HG02623 (cell line): Measurements from ENCODE around the gene USP48.

ENCODE experiments used
- ATAC-seq: cut with Tn5 transposase; IDR thresholded peaks from one replicate; pipeline ENCODE4 v1.9.1; 2021; ENCODE audit warnings: moderate library complexity; ENCODE audit not compliant: unreplicated experiment

USP48 gene

DNA sequence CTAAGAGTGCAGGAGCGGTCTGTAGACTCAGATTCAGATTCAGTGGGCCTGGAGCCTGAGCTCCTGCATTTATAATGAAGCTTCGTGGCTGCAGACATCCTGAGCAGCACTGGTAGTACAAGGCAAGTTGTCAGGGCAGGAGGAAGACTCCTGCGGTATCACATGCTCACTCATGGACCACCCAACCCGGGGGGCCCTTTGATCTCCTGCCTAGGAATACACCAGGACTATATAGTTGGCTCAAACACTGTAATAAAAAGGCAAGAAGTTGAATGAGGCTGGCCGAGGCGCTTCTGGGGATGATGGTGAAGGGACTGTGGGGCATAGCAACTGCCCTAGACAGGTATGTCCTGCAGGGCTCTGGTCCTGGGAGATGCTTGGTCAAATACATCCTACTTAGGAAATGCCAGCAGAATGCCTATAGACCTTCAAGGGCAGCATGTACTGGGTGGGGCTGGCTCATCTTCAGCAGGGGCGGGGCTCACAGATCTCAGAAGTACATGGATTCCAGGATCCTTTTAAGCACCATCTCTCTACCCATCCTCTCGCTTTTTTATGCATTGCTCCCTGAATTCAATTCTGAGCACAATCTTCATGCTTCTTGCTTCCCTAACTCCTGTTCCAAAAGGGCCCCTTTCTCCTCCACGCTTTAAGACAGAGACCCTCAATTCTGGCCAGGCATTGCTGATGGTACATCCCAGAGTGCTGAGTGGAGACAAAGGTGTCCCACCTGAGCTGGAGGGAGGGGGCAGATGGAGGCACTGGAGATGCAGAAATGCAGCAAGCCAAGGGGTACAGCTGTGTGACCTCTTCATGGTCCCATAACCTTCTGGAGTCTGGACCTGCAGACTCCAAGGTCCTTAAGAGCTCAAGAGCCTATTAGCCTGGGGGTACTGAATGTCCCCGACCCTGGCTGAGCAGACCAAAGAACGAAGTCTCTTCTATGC lies 111.7 kb downstream of the USP48 start:
- no peak for ATAC-seq

DNA sequence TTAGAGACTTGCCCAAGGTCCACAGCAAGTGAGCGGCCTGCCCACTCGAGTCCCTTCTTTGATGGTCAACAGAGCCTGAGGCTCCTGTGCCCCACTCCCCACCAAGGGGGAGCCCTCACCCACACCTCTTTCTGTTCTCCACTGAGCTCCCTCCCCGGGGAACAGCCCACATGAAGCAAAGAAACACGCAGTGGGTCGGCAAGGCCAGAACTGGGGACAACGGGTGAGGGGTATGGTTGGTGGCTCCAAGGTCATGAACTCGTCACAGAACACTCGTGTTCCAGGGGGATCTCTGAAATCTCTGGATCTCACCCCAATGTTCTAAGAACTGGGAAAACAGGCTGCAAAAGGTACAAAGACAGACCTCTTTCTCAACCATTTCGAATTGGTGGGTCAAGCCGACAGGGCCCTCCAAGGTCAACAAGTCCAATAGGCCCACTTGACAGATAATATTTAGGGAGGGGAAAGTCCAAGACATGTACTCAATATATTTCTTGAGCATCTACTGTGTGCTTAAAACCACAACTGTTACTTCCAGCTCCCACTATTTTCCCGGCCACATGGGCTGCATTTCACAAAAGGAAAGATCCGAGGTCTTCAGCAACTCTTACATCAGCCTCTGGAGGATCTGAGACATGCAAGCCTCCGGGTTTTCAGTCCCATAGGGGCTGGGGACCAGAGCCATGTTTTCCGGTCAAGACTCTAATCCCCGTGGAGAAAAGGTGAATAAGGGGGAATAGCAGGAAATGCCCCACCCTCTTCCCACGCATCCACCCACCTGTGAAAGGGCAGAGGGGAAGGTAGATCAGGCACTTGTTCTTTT lies 112.7 kb downstream of the USP48 start:
- ATAC-seq = no peak

DNA sequence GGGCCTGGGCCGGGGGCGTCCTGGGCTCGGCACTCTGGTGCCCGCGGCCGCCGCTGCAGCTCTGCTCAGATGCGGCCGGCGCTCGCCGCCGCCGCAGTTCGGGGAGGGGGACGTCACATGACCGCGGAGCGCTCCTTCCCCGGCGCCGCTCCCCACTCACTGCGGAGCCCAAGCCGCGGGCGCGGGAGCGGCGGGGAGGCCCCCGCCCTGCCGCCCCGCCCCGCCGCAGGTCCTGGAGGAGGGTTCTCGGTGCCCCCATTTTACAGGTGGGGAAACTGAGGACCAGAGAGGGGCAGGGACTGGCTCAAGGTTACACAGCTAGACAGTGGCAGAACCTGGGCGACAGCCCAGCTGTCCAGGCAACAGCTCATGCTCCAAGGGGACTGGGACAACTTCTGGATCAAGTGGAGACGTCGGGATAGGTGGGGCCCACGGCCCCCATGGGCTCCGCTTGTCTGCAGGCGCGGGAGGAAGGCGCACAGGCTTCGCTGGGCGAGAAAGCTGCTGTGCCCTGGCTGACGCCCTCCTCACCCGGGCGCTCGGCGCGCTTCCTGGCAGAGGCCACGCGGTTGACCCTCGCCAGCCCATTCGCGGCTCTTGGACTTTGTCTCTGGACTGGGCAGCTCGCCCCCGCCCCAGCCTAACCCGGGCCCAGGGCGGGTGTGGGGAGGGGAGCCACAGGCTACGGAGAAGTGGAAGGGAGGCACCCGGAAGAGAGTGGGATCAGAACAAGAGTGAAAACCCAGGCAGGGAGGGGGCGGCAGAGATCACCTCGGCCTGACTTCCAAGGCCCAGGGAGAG lies 113.5 kb downstream of the USP48 start, which contains the start of gene RAP1GAP:
Gene RAP1GAP, minus strand, starts transcription at position 100 of the 801 bp plus-strand sequence. CDS start 49,325 bp downstream, outside the sequence.
- ATAC-seq = no peak

DNA sequence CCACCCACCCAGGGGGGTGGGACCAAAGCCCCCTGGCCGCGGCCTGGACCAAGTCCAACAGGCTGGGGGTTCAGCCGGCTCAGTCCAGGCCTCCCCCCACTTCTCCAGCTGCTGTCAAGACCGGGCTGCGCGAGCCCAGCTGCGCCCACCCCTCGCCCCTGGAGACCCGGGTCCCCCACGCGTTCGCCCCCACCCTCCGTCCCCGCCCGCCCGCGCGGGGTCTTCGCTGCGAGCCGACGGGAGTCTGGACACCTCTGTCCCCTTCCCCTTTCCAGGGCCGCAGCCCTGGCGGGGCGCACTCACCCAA lies 114.0 kb downstream of the USP48 start:
- ATAC-seq = no peak

DNA sequence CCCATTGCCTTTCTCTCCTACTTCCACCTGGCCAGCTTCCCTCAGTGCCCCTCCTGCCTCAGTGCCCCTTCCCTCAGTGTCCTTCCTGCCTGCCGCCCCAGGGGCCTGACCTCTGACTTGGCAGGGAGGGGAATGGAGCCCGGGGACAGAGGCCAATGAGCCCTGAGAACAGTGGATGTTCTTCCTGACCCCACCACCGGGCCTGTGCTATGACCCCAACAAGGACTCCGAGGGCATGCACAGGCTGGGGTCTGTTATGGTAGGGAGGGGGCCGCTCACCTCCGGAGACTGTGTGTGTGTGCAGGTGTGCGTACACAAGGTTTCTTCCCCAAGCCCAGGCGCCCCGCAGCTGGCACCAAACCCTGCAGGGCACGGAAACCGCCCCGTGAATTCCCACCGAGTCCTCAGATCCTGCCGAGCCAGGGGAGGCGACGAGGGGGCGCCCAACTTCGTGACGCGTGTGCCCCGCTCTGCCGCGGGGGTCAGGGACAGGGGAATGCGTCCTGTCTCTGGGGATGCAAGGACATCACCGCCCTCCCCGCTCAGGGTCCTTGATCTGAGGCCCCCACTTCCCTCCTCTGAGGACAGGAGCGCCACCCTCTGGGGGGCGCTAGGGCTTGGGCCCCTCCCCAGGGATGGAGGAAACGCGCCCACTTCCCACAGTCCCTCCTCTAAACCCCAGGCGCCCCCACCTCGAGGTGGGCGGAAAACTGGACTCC lies 114.6 kb downstream of the USP48 start:
- no peak for ATAC-seq

DNA sequence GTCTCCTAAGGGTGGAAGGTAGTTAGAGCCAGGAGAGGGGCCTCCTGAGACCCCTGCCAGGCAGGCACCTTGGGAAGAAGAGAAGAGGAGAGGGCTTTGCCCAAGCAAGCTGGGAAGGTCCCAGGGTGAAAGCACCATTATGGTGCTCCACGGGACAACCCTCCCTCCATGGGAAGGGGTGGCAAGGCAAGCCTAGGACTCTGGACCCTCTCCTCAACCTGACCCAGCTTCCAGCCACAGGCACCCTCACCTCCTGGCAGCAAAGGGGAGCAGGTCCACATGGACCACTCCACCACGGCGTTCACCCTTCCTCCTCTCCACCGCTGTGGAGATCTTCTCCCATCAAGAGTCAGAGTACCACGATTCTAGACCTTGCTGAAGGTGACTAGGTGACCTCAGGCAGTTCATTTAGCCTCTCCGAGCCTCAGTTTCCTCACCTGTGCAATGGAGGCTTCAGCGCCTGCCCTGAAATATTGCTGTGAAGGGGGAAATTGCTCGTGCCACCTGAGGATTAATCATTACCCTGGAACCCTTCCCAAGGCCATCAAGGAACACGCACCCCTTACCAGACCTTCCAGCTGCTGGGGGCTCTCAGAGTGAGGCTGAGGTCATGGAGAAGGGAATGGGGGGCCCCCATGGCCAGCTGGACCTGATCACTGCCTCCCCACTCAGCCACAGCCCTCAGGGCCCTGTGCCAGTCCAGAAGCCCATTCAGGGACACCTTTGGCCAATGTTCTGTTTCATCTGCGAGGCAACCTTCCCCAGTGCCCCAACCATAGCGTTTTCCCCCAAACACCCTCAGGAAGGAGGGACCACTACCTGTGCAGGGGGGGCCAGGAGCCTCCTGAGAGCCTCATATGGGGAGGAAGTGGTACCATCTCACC lies 115.4 kb downstream of the USP48 start:
- no peak for ATAC-seq

DNA sequence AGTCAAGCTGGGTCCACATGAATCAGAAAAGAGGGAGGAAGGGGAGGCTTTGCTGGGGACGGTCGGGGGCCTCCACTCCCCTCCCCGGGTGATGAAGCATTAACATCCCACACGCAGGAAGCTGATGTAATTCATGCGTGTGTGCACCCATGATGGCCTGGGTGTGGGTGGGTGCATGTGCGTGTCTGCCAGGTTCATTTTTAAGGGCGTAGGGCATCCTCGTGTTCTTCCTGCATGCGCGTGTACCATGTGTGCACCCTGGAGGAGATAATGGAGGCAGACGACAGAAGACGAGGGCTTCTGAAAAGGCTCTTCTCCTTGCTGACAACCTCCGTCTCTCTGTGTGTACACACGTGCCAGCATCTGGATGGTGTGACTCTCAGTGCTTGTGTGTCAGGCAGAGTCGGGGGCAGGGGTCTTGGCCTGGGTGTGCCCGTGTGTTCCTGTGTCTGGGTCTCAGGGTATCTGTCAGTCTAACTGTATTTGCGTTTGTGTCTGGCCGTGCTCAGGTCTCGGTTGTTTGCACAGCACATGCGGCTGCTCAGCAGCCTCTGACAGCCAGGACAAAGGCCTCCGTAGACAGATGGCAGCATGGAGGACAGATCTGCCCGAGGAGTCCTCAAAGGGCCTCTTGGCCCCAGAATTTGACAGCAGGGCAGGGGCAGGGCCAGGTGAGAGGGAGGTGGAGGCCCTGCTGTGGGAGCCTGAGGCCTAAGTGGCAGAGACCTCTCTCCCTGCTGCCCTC lies 116.2 kb downstream of the USP48 start:
- no peak for ATAC-seq

DNA sequence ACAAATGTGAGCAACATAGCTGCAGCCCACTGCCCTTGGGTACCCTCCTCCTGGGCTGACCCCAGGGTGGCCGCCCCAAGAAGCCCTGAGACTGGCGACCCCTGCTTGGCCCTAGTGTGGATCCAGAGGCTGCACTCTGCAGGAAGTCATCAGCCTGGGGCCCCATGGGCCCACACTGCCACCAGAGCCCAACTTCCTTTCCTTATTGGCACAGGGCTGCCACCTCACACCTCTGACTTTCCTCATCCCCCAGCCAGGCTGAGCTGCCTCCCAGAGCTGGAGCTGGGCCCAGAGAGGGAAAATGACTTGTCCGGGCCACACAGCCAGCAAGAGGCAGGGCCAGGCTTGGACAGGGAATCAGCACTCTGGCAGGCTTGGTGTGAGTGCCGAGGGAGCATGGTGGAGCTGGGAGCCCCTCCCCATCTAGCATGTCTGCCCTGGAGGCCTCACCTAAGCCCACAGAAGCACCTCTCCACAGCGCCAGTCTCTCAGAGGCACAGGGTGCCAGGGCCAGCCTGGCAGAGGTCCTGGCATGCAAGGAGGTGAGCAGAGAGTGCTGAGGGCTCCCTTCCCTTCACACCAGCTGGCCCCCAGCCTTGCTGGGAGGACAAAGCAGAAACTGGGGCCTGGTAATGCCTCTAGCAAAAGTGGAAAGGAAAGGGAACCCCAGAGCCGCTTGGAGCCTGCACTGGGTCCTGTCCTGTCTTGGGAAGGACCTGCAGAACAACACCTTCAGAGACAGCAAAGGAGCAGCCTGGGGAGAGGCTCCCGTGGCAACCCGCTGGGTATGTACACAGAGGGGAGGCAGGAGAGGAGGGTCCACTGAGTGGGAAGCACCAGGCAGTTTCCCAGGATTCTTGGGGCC lies 117.0 kb downstream of the USP48 start:
- no peak for ATAC-seq

DNA sequence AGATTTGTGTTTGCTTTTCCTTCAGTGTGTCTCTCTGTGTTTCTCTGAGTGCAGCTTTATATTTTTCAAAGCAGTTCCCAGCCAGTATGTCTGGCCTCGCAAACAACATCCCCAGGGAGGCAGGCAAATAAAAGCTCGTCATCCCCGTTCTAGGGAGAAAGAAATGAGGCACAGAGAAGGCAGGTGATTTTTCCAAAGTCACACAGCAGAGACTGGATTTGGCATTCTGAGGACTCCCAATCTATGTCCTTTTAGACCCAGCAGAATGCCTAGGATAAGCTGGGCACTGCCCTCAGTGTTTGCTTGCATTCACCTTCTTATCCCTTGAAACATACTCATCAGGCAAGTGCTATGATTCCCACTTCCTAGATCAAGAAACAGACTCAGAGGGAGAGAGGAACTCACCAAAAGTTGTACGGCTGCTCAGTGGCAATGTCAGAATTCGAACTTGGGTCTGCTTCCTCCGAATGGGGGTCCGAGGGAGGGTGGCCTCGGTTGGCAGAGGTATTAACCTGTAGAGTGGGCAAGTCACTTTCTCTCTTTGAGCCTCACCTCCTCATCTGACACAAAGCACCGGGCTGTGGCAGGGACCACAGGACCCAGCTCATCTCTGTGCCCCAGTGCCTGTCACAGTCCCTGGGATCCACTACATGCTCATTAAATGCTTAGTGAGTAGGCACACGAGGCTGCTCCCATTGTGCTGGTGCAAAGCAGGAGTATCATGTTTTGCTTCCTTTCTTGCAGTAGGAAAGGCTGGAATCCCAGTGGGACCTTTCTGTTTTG lies 118.0 kb downstream of the USP48 start:
- ATAC-seq = no peak

DNA sequence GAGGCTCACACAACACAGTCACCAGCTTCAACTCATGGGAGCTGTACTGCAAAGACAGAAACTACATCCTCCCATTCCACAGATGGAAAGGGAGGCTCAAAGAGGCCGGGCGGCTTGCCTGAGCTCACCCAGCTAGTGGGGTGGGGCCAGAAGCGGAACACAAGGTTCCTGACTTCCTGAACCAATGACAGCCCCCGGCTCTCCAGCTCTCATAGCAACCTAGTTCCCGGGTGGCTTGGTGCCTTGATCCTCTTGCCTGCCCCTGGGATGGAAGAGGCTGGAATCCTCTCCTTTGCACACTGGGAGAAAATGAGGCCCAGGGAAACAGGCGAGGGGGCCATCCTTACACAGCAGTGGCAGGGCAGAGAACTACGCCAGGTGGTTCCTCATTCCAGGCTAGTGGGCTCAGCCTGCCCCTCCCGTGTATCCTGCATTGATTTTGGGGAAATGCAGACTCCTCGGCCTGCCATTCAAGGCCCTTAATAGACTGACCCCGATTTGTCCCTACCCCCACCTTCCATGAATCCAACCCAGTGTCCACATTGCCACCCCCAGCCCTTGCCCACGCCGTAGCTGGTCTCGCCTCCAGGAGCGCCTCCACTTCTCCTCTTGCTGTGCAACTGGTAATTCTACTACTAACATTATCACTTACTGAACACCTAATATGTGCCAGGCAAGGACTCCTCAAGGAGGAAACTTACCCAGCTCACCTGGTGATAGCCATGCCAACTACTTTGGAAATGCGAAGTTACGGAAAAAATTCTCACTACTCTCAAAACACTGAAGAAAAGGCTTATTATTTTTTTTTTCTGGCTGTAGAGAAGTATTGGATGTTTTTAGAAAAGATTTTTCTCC lies 118.8 kb downstream of the USP48 start:
- ATAC-seq = no peak

DNA sequence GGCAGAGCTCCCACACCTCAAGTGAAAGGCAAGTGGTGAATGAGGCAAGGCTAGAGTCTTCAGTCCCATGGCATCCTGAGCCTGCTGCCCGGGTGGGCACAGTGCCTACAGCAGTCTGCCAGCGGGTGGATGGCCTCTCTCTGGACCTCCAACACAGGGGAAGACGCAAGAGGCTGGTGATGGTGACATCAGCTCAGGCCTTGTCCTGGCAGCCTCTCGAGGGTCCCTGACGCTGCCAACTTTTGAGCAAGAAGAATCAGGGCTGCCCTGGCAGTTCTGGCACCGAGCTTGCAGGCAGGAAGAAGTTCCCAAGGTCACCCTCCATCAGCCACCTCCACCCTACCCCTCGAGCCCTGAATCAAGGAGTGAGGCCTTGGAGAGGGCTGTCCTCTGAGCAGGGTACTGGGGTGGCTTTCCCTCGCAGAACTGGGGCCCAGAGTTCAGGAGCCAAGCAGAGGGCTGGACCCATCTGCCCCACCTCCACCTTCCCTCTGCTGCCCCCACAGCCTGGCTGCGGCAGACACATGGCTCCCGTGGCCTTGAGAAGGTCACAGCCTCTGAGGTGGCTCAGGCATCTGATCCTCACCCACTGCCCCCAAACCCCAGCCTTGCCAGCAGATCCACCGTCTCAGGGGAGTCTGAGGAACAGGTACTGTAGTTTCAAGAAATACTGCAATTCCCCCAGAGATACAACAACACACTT lies 119.5 kb downstream of the USP48 start:
- no peak for ATAC-seq

DNA sequence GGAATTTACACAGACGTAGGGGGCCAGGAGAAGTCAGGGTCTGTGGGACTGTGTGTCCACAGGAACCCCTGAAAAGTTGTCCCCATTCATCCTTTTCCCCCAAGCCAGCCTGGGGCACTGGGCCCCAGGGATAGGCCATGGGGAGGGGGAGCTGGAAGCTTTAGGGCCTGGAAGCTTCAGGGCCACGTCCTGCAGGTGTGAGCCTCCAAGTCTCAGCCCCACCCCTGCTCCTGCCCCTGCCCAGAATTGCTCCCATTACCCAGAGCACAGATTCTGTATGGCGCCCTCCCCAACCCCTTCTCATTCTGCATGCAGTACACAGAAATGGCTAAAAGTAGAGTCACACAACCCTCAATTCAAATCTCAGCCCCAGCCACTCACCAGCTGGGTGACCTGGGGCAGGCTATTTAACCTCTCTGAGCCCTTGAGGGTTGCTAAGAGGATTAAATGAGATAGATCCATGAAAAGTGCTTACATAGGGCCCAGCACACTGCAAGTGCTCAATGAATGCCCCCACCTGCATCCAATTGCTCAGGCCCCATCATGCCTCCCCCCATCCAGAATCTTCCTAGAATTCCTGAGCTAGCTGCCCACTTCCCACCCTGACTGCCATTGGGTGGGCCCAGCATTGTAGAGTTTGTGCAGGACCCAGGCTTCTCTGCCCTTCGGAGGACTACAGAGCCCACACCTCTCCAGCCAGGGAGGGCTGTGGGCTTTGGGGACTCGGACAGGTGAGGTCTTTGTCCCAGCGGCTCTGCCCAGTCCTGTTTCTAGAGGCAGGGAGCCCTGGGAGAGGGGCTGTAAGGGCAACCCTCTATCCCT lies 120.3 kb downstream of the USP48 start:
- no peak for ATAC-seq

DNA sequence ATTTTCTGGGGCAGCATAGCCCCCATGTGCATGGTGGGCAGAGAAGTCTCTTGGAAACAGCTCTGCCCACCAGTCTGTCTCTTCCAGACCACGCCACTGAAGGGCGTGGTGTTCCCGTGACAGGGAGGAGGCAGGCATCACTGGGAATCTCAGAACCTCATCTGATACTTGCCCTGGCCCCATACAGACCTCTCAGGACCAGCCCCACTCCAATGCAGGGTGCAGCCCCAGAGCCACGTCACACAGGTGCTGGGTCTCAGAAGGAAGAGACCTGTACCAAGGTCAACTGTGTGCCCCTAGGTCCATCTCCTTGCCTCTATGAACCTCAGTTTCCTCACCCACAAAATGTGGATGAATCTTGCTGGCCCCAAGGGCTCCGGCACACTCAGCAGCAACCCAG lies 121.1 kb downstream of the USP48 start:
- ATAC-seq = no peak

DNA sequence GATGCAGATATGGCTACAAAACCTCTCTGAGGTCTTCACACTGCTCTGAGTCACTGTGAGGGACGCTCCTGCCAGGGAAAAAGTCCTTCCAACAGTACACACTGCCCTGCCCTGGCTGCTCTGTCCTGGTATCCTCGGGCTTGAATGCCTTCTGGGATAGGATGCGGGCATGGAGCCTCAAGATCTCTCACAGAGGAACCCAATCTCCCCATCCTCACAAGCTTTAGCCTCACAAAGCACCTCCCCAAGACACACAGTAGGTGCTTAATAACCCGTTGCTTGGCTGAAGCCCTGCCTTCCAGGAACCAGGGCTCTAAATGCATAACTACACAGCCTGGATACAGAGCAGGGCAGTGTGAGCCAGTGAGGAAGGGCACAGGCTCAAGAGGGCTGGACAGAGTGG lies 123.0 kb downstream of the USP48 start:
- no peak for ATAC-seq
